Activated CD8-positive, alpha-beta memory T cell treated with anti-CD3 and anti-CD28 coated beads, Interleukin-2, amount 50 U/mL, for 48 hours (primary cell): ENCODE measurements around the gene MYOG.

Experiments
- DNase-seq: peaks from one replicate; pipeline ENCODE4 v3.0.0-alpha.2; 2020

MYOG gene

GRCh38 chr1:203090421-203091198 lies 4.8 kb upstream of the MYOG start:
- no peak for DNase-seq

DNA sequence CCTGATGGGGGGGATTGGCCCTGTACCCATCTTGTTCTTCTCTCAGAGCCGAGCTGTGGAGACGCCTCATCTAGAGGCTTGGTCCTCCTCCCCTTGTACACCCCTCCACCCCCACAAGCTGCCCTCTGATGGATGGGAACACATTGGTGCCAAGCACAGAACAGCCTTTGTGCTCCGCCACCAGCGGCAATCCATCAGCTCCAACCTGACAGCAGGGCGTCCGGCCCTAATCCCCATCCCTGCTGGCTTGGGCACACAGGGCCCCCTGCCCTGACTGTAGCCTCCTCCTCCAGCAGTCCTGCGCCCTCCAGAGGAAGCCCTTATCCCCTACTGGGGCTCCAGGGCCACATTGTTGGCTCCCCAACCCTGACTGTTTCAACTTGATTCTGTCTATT lies 3.8 kb upstream of the MYOG start:
- no peak for DNase-seq

DNA sequence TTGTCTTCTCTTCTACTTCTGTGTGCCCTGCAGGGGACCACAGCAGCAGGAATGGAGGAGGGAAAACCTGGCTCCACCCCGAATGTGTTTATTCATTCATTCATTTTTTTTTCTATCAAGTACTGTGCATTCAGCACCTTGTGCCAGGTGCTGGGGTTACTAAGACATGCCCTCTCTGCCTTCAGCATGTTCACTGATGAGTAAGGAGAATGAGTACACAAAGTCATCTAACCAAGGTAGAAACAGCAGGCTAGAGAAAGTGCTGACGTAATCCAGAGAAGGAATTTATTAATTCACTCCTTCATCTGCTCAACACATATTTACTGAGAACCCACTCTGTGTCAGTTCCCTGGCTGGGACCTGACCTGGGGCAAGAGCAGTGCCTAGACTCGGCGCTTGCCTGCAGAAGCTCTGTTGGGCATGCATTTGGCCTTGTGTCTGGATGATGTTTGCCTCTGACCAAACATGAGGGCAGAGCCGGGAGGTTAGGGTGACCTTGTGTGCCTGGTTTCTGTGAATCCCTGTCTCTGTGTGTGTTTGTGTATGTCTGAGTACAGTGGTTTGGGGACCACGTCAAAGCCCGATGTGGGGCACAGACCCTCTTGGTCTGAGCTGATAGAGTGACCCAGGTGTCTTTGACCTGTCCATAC lies 3.3 kb upstream of the MYOG start:
- DNase-seq = no peak

DNA sequence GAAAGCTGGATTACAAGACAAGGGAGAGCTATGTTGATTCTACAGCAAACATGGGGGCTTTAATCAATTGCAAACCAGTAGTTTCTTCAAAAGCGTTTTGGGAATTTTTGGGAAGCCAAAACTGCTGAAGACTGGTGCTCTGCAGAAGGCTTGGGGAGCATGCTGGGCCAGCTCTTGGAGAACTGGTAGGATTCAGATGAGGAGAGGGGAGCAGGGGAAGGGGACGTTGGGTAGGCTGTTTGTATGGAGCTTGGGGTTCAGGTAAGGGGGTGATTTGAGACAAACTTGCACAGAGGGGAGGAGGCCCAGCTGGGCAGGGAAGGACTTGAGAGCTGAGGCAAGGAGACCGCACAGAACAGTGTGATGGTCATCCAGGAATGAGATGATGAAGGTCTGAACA lies 2.6 kb upstream of the MYOG start:
- no peak for DNase-seq

GRCh38 chr1:203086992-203087763 lies 1.4 kb upstream of the MYOG start:
- no peak for DNase-seq

DNA sequence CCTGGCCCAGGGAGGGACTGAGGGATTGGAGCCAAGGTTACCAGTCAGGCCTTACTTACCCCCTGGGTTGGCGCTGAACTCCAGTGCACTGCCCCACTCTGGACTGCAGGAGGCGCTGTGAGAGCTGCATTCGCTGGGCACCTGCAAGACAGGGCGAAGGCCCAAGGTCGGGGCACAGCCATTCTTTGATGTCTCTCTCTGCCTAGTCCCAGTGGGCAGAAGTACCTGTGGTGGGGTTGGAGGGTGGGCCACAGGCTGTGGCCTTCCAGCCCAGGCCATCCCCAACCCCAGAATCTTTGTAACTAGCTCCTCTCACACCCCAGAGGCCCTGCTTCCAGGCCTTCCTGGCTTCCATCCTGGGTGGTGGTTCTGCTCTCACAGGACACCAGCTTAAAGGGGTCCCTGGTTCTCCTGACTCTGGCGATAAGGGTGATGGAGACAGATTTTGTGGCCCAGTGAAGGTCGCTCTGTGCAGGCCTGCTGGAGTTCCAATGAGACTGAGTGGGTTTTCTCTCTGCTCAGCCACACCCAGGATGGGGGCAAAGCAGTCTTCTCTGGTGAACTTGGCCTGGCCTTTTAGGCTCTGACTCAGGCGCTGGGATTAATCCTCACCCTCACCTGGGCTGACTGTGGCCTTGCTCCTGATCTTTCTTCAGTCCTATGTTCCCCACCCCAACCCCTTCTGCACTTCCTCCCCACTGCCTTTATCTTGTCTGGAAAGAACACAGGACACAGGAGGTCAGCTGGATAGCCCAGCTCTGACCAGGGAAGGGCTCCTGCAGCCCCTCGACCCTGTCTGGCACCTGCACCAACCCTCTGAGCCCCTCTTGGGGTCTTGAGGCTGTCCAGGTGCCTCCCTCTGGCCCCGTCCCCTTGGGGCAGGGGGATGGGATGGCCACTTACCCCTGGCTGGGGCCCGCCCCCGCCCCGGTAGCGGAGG lies 954 bp downstream of the MYOG start:
- peak; percentile 83 for DNase-seq

GRCh38 chr1:203083463-203083921 lies 2.3 kb downstream of the MYOG start:
- no peak for DNase-seq

GRCh38 chr1:203082571-203083462 lies 3.0 kb downstream of the MYOG start:
- peak; percentile 17 for DNase-seq

- DNase-seq = no peak
Observed at GRCh38 chr1:203082231-203082505, 3.6 kb downstream of the MYOG start.

- DNase-seq = peak; percentile 38
Observed at GRCh38 chr1:203081465-203082230, 4.2 kb downstream of the MYOG start.

- no peak for DNase-seq
Observed at GRCh38 chr1:203080456-203080855, 5.4 kb downstream of the MYOG start.

- no peak for DNase-seq
Observed at GRCh38 chr1:203078478-203078877, 7.3 kb downstream of the MYOG start.

- DNase-seq = no peak
Observed at GRCh38 chr1:203077956-203078355, 7.9 kb downstream of the MYOG start.

DNA sequence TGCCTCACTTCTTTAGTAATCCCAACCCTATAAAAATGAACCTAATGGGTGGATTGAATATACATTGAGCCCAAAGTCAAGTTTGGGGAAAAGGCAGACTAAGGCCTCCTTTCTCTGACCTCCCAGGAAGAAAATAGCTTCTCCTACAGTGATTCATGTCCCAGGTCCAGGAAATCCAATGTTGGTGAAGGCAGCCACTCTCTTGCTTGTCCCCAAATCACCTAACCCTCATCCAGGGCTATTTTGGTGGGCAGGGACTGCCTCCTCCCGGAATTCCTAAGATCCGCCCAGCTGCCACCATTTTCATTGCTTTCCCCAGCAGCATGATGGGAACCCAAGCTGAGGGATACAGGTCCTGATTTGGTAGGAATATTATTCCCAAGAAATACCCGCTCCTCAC lies 8.4 kb downstream of the MYOG start:
- DNase-seq = no peak

GRCh38 chr1:203076031-203076511 lies 9.7 kb downstream of the MYOG start:
- no peak for DNase-seq

- no peak for DNase-seq
Observed at GRCh38 chr1:203075236-203076030, 10.4 kb downstream of the MYOG start.

DNA sequence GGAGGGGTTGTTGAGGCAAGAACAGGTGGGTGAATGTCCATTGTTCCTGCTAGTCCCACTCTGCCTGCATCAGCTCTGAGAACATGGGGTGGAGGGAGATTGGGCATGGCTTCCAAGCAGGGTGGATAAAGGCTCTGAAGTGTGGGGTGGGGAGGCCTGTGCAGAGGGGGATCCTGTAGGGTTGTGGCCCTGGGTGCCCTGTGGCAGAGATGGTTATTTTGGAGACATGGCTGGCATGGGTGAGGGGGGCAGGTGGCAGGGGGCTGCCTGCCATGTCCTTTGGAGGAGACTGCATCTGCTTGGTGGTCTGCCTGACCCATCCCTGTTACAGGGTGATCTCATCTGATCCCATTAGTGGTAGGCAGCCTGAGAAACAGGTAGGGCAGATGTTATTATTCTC lies 11.2 kb downstream of the MYOG start:
- DNase-seq = no peak

DNA sequence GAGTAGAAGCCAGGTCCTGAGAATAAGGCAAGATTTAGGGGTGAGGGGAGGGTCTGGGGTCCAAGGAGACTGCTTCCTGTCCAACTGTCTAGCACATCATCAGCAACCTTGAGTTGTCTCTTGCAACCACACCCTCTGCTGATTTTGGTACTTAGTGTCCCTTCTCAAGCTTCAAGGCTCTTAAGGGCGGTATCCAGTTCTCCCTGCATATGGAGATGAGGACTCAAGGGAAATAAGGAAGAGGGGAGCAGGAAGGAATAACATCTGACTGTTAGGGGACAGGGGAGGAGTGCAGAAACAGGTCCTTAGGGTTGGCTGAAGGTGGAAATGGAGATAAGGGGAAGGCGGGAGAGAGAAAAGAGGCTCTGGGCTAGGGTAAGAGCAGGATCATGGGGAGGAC lies 12.3 kb downstream of the MYOG start:
- no peak for DNase-seq

DNA sequence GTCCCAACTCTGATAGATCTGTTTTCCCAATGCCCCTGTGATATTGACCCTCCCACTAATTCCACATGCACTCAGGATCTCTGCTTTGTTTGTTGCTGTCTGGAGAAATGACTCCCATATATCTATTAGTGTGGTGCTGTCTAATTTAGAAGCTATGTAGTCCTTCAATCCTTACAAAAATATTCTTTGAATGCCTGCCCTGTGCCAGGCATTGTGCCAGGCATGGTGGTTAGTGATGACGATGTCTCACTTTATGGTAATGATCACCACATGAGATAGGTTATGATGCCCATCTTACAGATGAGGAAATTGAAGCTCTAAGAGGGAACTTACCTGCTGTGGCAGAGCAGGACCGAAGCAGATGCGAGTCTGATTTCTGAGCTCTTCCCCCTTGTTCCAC lies 12.9 kb downstream of the MYOG start:
- DNase-seq = no peak

DNA sequence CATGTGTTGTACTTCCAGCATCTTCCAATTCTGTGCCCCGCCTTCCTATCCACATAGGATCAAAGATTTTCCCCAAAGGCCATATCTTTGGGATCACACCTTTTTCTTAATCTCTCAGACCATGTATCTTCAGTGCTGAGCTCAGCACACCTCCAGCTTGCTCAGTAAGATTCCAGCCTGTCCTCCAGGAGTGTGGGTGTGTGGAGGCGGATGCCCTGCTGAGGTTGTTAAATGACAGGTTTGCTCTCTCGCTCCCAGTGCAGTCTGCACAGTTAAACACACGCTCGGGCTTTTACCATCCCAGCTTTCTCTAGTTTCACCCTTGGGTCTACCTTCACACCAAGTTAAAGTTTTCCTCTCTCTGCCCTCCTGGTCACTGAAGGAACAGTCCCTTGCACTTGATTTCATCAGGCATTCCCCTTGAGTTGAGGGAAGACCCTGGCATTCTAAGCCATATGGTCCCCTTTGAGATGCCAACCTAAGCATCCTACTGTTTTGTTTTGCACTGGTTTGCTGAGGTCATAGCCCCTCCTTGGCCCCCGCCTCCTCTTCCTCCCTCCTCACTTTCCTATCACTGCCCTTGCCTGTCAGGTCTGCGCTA lies 13.7 kb downstream of the MYOG start:
- no peak for DNase-seq
